ENCODE measurements around the gene TRIB2.

Gene TRIB2

DNA sequence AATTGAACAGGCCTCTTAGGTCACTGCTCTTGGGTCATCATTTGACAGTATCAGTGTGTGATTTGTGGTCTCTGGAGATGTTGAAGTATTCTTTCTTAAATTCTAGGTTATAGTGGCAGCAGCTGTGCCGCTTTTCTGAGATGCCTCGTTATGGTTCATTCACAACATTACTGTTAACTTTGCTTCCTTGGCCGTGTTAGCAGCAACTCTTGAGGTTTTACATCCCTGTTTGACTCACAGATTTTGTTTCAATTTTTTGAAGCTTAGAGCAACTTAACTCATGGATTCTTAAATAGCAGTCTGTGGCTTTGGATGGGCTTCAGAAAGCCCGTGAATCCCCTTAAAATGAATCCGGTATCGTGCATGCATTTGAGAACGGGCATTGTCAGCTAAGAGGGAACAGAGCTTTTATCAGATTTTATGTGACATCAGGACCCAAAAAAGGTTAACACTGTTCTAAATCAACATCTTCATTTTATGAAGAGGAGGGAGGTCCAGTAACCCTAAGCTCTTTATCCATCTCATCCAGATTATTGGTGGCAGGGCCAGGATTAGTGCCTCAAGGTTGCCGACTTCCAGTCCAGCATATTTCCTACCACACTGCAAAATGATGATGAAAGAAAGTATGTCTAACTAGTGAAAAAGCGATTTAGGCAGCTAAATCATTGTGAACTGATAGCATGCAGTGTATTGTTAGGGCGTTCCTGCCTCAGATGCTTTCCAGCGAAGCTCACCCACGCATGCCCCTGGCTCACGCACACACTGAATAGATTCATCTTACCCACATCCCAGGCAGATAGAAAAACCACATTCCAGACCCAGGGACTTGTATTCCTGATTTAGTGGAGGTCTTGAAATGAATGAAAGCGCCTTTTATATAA is 5.1 kb downstream of the TRIB2 start:
- DNase-seq, result no peak

DNA sequence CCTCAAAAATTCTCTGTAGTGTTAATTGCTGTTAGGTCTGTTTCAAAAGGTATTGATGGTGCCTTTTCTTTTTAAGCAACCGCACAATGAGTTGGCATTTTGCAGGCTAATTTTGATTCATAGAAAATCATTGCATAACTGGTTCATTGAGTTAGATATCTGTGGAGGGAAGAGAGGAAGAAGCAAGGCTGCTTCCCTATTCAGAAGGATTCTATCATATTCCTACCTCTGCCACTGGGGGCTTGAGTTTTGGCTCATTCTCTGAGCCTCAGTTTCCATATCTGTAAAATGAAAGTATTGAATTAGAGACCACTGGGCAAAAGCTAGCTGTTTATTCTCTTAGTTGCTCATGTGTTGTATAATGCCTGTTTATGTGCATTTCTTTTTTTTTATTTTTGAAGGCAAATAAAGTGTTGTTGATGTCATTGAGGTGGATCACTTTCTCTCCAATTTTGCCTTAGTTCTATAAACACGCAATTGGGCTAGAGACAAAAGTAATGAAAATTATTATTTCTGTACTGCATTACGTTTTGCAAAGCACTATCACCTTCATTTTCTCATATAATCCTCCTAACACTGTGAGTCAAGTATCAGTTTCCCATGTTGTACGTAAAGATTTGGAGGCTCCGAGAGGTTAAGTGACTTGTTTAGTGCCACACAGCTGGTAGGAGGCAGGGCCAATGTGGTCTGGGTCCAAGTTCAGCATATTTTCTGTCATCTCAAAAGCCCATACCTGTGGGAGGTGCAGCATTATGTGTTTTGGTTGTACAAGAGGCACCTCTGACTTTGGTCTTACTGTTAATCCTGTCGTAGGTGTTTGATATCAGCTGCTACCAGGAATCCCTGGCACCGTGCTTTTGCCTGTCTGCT is 5.9 kb downstream of the TRIB2 start:
- no peak for DNase-seq

DNA sequence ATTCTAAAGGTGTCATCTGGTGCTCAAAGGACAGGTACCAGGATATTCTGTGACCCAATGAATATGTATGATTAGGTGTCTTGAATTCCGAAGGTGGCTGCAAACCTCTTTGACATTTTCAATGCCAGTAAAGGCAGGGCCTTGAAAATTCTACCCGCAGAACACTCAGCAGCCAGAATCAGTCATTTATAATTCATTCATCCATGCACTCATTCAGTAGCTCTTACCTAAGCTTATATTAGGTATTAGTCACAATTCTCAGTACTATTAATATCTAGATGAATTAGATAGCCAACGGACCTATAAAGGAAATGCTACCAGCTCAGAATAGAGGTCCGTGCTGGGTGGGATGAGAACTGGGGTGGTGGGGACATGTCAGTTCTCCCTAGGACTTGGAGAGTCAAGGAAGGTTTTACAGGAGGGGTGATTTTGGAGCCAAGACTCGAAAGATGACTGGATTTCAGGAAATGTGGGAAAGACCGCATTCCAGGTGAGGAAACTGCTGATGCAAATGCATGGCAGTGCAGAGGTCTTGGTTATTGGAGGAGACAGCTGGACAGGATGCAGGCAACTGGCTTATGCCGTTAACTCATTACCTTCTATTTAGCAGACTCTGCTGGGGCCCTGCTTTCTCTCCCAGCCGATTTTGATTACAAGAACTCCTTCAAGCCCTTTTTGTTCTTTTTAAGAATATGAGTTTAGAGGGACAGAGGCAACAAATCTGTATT is 7.2 kb downstream of the TRIB2 start:
- DNase-seq, result no peak

DNA sequence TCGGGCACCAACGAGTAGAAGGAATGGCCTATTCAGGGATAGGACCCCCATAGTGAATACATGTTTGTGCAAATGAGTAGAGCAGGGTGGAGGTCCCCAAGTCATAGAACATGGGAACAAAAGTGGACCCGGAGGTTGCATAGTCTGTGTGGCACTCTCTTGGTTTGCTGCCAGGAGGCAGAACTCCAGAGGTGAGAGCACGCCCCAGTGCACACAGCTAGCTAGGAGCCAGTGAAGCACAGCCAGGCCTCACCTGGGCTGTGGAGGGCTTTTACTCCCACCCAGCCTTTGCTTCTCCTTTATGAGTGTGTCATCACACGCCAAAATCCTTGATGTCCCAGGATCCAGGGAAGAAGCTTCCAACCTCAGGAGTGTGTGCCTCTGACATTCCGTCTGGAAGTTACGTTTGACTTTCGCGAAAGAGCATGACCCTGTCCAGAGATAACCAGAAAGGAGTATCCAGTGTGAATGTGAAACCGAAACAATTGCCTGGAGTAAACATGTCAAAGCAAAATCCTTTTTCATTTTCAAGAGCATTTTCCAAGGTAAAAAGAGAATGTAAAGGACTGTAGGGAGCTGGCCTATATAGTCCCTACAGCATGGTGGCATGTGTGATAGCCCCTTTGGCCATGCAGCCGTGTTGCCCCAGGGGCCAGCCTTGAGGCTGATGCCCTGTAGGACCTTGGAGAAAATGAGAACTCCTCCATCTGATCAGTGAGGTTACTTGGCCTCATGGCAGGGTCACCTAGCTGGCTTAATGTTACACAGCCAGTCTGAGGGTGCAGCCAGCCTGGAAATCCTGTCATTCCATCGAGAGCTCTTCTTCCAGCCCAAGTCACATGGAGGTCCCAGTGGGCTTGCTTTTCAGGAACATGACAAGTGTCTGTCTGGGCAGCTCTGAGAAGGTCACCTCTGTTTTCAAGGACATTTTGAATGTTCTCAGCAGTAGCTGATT is 8.8 kb downstream of the TRIB2 start:
- no peak for DNase-seq

DNA sequence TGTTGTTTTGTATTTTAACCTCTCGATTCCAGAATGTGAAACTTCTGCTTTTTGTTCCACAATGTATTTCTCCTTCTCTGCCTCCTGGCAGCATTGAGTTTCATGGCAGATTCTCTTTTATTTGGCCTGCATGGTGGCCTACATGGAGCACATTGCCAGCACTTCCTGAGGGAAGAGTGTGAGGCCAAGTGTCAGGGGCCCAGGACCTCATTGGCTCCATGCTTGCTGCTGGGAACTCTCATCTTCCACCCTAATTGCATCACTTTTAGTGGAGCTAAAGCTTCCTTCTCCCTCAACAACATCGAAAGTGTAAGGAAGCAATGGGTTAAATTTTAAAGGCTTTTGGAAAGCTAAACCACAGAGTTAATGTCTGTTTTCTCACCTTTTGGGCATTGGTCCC is 9.5 kb downstream of the TRIB2 start:
- DNase-seq, result no peak

DNA sequence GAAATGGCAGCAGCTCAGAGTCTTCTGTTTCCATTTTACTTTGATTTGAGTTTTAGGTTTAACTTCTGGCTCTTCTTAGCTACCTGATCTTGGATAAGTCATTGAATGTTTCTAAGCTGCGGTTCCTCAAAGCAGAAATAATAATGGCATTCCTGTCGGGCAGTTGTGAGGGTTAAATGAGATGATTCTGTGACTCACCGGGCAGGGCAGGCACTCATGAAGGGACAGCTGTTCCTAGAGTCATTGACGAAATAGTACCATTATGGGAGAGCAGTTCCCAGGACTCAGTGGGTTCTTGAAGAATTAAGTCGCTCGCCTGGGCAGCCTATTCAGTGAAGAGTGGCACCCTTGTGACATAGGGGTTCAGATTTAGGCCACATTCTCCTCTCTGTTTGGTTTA is 10.3 kb downstream of the TRIB2 start:
- DNase-seq, result no peak

DNA sequence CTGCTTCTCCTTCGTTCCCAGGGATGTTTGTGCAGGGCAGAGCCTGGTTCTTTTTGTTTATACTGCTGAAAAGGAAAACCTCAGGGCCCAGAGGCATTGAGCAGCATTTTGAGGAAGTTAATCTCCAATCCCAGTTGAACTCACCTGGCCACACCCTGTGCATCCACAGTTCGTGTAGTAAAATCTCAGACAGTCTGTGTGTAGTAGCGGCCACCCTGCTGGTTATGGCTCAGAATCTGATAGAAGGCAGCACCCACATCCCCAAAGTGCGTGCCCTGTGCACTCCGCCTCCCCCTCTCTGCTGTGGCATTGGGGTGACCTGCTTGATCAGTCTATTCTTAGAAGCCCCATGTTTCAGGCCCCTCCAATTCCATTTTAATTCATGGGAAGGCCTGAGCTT is 10.9 kb downstream of the TRIB2 start:
- DNase-seq, result no peak

DNA sequence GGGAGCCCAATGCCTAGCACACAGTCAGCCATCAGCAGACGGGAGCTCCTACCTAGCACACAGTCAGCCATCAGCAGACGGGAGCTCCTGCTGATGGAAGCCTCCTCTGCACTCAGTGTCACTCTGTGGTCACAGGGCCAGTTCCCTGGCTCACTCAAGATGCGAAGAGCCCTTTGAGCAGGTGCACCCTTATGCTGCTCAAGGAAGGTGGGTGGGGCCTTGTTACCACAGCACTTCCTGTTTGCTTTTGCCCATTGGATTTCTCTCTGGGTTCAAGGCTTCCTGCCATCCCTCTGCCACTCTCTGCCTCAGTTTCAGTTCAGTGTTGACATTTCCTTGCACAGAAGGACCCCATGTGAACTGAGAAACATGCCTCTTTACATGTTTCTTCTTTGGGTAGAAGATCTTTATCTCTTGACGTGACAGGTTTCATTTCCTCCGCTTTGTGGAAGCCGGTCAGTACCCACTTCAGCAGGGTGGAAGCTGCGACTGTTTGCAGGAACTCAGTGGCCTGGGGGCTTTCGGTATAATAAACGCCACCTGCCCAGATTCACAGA is 11.6 kb downstream of the TRIB2 start:
- no peak for DNase-seq

DNA sequence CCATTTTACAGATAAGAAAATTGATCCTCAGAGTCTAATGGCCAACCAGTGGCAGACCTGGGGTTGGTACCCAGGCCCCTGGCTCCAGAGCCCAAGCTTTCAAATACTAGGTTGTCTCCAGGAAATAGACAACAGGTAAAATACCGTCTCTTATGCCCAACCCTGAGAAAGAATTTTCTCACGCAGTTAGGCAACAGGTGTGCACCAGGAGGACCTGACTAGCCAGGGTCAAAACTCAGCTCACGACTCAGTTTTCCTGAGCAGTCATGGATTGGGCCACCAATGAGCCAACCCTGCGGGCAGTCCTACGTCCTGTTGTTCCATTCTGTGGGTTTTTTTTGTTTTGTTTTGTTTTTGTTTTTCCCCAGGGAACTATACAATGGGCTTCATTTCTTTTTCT is 13.5 kb downstream of the TRIB2 start:
- DNase-seq, result no peak

DNA sequence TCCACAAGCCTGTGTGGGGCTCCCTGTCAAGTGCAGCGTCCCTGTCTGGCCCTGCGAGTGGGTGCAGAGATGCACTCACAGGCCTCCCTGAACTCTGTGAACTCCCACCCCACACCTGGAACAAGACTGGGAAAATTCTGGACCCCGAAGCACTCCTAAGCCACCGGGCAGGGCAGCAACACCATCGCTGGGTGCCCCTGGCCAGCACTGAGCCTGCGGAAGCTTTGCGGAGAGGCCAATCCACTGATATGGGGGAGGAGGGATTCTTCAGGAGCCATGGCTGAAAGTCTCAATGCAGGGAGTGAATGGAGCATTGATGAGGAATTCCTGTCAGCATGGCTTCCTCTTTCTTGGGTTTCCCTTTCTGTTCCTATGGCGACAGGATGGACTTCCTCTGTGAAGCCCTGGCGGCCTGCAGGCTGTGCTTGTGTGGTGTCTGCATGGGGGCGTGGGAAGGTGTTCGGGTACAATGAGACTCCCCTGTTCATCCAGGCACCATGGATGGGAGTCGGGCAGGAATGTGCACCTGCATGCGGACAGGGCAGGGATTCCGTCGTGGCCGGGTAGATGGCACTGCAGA is 15.1 kb downstream of the TRIB2 start:
- DNase-seq, result no peak

DNA sequence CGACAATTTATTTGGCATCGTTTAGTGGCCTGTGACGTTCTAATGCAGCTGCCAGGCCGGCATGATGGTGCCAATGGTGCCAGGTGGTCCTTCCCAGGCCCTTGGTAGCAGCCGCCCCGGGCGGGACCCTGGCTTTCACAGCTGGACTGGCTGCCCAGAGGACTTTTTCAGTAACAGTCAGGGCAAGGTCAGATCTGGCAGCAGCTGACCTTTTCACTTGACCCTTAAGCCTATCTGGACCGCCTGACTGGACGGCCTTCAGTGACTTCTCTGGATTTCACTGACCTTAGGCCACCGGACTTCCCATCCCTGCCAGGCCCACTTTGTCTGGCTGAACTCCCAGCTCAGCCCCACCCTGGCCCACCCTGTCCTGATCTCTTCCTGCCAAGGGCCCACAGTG is 15.9 kb downstream of the TRIB2 start:
- DNase-seq, result no peak

DNA sequence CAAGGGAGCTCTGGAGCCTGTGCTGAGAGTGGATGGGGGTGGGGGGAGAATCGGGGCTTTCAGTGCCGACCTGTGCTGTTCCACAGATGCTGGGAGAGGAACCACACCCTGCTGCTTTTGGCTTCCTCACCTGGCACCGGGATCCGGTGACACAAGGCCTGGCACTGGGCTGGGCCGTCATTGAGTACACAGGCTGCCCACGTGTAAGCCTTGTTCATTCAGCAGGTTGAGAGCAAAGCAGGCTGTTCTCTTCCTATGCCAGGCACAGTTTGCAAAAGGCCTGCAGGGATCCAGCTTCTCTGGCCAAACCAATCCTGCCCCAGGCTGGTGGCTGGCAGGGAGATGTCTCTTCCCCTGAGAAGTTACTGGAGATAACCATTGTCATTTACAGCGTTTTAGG is 17.1 kb downstream of the TRIB2 start:
- no peak for DNase-seq

DNA sequence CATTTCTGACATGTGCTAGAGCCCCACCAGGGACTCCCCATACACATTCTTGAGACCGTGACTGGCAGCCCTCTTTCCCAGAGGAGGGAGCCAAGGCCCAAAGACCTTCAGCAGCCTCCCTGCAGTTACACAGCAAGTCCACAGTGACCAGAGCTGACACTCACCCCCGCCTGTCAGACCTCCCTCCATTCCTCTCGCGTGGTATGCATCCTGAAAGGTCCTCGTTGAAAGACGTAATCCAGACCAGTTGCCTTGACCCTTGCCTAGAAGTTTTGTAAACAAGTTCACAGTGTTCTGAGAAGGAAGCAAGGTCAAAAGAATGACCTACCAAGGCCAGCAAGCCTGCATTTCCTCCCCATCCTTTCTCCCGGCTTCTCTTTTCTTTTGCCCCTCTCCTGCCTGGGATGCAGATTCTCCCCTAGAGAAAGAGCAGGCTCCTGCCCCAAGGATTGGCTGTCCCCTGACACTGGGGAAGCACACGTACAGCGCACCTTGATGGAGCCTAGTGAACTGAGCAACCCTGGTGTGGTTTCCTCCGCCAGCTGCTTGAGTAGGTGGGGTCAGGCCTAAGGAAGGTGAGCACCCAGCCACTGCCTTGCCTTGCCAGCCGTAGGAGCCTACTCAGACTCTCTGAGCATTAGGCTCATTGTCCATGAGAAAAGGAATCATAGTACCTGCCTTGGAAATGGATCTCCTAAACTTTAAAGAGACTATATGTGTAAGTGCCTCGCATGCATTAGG is 18.3 kb downstream of the TRIB2 start:
- no peak for DNase-seq

DNA sequence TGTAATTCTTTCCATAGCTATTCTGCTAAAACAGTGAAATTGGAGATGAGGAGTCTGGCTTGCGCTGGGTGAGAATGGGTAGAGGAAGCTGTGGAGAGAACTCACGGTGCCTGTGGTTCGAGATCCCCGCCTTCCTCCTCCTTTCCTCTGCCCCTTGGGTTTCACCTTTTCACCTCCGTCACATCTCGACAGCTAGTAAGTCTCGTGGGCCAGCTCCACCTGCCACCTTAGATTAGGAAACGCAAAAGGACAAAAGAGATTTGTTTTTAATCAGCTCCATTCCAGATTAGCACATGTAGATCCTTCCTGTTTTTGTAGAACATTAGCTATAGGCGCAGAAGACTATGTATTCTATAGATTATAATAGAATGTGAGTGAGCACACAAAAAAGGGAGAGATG is 20.6 kb downstream of the TRIB2 start:
- no peak for DNase-seq

DNA sequence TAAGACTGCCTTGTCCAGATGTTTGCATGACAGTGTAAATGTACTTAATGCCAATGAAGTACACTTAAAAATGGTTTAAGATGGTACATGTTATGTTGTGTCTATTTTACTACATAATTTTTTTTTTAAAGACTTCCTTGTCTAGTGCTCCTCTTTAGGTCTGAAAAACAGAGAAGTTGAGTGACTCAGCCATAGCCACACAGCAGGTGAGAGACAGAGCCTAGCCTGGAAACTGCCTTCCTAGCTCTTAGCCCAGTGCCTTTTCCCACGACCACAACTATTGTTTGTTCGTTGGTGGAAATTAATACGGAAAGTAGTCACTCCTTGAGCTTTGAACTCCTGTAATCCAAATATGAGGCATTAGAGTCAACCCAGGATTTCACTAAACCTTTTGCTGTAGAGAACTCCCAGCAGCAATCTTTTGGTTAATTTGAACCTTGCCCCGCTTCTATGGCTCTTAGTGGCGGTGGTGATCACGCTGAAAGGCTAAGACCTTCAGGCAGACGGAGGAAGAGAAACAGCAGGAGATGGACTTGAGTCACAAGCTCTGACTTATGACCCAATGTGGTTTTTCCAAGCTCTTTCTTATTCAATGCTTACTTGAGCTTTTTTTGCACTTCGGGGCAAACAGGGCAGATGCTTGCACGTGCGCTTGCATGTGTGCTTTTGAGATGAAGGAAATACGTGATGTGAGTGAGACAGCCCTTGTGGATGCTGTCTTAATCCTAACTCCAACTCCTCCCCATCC is 21.2 kb downstream of the TRIB2 start:
- DNase-seq, result no peak

DNA sequence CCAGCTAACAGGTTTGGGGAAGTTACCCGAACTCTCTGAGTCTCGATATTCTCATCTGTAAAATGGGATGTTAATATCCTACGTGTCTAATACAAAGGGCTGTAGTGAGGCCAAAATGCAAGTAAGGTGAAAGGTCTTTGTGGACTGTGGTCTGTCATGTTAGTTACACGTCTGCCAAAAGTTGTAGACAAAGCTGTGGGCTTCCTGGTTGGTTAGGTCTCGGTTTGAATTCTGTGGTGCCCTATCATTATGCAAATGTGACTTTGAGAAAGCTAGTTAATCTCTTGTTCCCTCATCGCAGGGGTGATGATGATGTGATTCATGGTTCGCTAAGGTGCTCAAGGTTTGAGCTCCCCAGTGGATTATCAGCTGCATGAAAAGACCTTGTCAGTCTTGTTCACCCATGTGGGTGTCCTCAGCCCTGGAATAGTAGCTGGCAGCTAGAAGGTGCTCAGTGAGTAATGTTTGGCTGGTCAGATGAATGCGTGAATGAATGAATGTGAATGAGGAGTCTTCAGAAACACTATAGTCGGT is 23.1 kb downstream of the TRIB2 start:
- DNase-seq, result no peak

DNA sequence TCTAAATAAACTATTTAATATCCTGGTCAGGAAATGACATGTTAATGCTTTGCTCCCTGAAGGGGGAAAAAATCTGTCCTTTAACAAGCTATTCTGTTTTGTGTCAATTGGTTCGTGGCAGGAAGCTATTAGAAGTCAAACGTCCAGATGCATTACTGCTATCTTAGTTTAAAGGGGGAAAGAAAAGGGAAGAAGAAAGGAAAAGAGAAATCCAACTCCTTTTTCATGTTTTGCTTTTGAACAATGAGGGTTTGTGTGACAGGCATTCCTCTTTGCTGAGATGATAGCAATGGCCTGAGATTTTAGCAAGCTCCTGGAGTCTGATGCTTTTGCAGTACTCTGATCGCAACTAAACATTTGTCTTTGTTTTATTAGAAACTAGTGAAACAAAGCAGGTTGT is 24.6 kb downstream of the TRIB2 start:
- DNase-seq, result no peak

DNA sequence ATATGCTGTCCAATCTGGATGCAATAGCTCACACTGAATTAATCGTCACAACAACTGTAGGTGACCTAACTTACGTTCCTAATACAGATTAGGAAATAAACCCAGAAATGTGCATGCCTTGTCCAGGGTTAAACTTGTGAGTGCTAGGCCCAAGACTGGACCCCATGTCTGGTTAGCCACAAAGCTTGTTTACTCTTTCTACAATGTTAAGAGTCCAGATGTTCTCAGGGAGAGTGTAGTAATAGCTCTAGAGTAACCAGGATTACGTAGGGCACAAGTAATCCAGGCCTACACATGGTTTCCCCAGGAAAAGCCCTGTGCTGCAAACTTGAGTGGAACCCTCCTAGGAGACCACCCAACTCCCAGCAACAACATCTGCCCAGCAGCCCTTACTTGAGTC is 26.2 kb downstream of the TRIB2 start:
- no peak for DNase-seq

DNA sequence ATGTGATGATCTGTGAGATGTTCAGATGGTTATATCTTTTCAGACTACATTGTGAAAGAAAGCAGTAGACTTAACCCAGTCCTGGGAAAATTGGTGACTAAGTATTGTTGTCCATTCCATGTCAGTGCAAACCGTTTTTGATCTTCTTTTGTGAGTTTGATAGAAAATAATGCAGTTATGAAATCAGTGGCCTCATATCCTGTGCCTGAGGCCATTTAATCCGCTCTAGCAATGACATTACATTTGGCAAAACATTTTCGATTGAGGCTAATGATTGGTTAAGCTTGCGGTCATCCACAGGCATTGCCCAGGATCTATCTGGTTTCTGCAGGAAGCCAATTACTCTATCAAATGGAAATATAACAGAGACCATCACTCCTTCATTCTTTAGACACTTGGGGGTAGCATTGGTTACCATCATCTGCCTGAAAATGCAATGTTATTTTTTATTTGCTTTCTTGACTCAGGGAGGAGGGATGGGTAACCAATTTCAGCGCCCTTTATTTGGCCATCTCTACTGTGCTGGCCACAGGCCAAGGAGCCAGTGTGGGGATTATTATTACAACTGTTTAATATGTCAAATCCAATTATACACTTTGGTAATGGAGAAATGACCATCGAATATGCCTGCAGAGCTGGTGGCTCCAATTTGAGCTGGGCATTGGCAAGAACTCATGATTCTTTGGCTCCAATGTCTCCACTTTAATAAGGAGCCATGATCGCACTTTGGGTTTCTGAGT is 33.6 kb downstream of the TRIB2 start:
- DNase-seq, result no peak
